Measurements from ENCODE around the gene CCDC82.

DNA sequence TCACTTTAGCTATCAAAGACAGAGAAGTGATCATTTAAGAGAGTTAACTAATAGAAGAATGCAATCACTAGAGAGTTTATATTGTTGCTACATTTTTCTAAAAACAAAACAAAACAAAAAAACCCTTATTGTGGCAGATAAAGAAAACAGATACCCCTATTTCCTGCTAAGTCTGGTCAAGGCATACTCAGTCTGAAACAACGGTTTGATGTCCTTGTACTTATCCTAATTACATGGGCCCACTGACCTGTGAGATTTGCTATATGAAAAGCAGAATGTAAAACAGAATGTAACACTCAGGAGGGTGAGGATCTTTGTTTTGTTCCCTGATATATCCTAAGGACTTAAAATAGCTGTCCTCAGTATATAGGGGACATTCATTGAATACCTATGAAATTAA is 71.3 kb downstream of the CCDC82 start:
- TF ChIP-seq FOXM1 (IDR thresholded peaks at IDR 0.05; ENCODE audit: borderline replicate concordance) (no peak), NFRKB (IDR thresholded peaks at IDR 0.05) (no peak), BHLHE40 (IDR thresholded peaks at IDR 0.05; ENCODE audit: borderline replicate concordance) (no peak)

All from HEK293T (cell line).